Measurements from ENCODE around the gene SLC12A8.

Gene SLC12A8

GRCh38 chr3:125076464-125076863 lies 136.1 kb downstream of the SLC12A8 start:
- DNase-seq (ENCODE audit: insufficient read length, low spot score) (no peak), FAIRE-seq (no peak)
- TF ChIP-seq POU2F2 (IDR thresholded peaks at IDR 0.05; ENCODE audit: low read depth, low read length) (no peak), SPI1 (IDR thresholded peaks at IDR 0.05; ENCODE audit: low read depth, low read length) (no peak), TAF1 (IDR thresholded peaks at IDR 0.05; ENCODE audit: low read depth, low read length) (no peak), POLR2A (IDR thresholded peaks at IDR 0.05; ENCODE audit: low read depth, low read length) (no peak), POLR2AphosphoS5 (IDR thresholded peaks at IDR 0.05; ENCODE audit: low read depth, low read length) (no peak), PAX5 (IDR thresholded peaks at IDR 0.05; ENCODE audit: insufficient read depth, low read length, severe bottlenecking) (no peak)

- no peak for FAIRE-seq
- TF ChIP-seq POLR2AphosphoS5 (IDR thresholded peaks at IDR 0.05; ENCODE audit: low read depth, low read length) (no peak), SPI1 (IDR thresholded peaks at IDR 0.05; ENCODE audit: low read depth, low read length) (no peak), PAX5 (IDR thresholded peaks at IDR 0.05; ENCODE audit: insufficient read depth, low read length, severe bottlenecking) (no peak), POLR2A (IDR thresholded peaks at IDR 0.05; ENCODE audit: low read depth, low read length) (no peak)
- DNase-seq (ENCODE audit: insufficient read length, low spot score) = no peak
Measured at GRCh38 chr3:125075738-125076137, 136.8 kb downstream of the SLC12A8 start.

- TF ChIP-seq SPI1 (IDR thresholded peaks at IDR 0.05; ENCODE audit: low read depth, low read length) (no peak), POLR2A (IDR thresholded peaks at IDR 0.05; ENCODE audit: low read depth, low read length) (no peak), POLR2AphosphoS5 (IDR thresholded peaks at IDR 0.05; ENCODE audit: low read depth, low read length) (no peak), POU2F2 (IDR thresholded peaks at IDR 0.05; ENCODE audit: low read depth, low read length) (no peak), TAF1 (IDR thresholded peaks at IDR 0.05; ENCODE audit: low read depth, low read length) (no peak), PAX5 (IDR thresholded peaks at IDR 0.05; ENCODE audit: insufficient read depth, low read length, severe bottlenecking) (no peak)
- DNase-seq (ENCODE audit: insufficient read length, low spot score) (no peak), FAIRE-seq (no peak)
Measured at GRCh38 chr3:125073390-125073905, 139.1 kb downstream of the SLC12A8 start.

- no peak for DNase-seq (ENCODE audit: insufficient read length, low spot score)
- no peak for FAIRE-seq
- TF ChIP-seq POLR2AphosphoS5 (IDR thresholded peaks at IDR 0.05; ENCODE audit: low read depth, low read length) (no peak), POU2F2 (IDR thresholded peaks at IDR 0.05; ENCODE audit: low read depth, low read length) (no peak), SPI1 (IDR thresholded peaks at IDR 0.05; ENCODE audit: low read depth, low read length) (no peak), PAX5 (IDR thresholded peaks at IDR 0.05; ENCODE audit: insufficient read depth, low read length, severe bottlenecking) (no peak), TAF1 (IDR thresholded peaks at IDR 0.05; ENCODE audit: low read depth, low read length) (no peak), POLR2A (IDR thresholded peaks at IDR 0.05; ENCODE audit: low read depth, low read length) (no peak)
Measured at GRCh38 chr3:125072749-125073389, 139.7 kb downstream of the SLC12A8 start.

- no peak for TF ChIP-seq POLR2AphosphoS5 (IDR thresholded peaks at IDR 0.05; ENCODE audit: low read depth, low read length)
- TF ChIP-seq POU2F2 (IDR thresholded peaks at IDR 0.05; ENCODE audit: low read depth, low read length) = no peak
- FAIRE-seq (peak; percentile 28), DNase-seq (ENCODE audit: insufficient read length, low spot score) (no peak)
Measured at GRCh38 chr3:125072301-125072700, 140.2 kb downstream of the SLC12A8 start.

- TF ChIP-seq POLR2AphosphoS5 (IDR thresholded peaks at IDR 0.05; ENCODE audit: low read depth, low read length) = no peak
- FAIRE-seq = peak; percentile 70
- no peak for DNase-seq (ENCODE audit: insufficient read length, low spot score)
Measured at GRCh38 chr3:125069968-125070745, 142.4 kb downstream of the SLC12A8 start.

GRCh38 chr3:125069452-125069851 lies 143.1 kb downstream of the SLC12A8 start:
- DNase-seq (ENCODE audit: insufficient read length, low spot score) (no peak), FAIRE-seq (no peak)
- TF ChIP-seq SPI1 (IDR thresholded peaks at IDR 0.05; ENCODE audit: low read depth, low read length) (no peak), TAF1 (IDR thresholded peaks at IDR 0.05; ENCODE audit: low read depth, low read length) (no peak), POLR2AphosphoS5 (IDR thresholded peaks at IDR 0.05; ENCODE audit: low read depth, low read length) (no peak), POU2F2 (IDR thresholded peaks at IDR 0.05; ENCODE audit: low read depth, low read length) (no peak), POLR2A (IDR thresholded peaks at IDR 0.05; ENCODE audit: low read depth, low read length) (no peak), PAX5 (IDR thresholded peaks at IDR 0.05; ENCODE audit: insufficient read depth, low read length, severe bottlenecking) (no peak)

GRCh38 chr3:125068265-125068664 lies 144.3 kb downstream of the SLC12A8 start:
- DNase-seq (ENCODE audit: insufficient read length, low spot score) = no peak
- no peak for FAIRE-seq
- TF ChIP-seq PAX5 (IDR thresholded peaks at IDR 0.05; ENCODE audit: insufficient read depth, low read length, severe bottlenecking) (no peak), POLR2A (IDR thresholded peaks at IDR 0.05; ENCODE audit: low read depth, low read length) (no peak), POU2F2 (IDR thresholded peaks at IDR 0.05; ENCODE audit: low read depth, low read length) (no peak), SPI1 (IDR thresholded peaks at IDR 0.05; ENCODE audit: low read depth, low read length) (no peak), POLR2AphosphoS5 (IDR thresholded peaks at IDR 0.05; ENCODE audit: low read depth, low read length) (no peak), TAF1 (IDR thresholded peaks at IDR 0.05; ENCODE audit: low read depth, low read length) (no peak)

GRCh38 chr3:125067225-125067624 lies 145.3 kb downstream of the SLC12A8 start:
- no peak for TF ChIP-seq POU2F2 (IDR thresholded peaks at IDR 0.05; ENCODE audit: low read depth, low read length)
- TF ChIP-seq TAF1 (IDR thresholded peaks at IDR 0.05; ENCODE audit: low read depth, low read length) = no peak
- TF ChIP-seq POLR2A (IDR thresholded peaks at IDR 0.05; ENCODE audit: low read depth, low read length) = no peak
- TF ChIP-seq SPI1 (IDR thresholded peaks at IDR 0.05; ENCODE audit: low read depth, low read length) = no peak
- no peak for TF ChIP-seq PAX5 (IDR thresholded peaks at IDR 0.05; ENCODE audit: insufficient read depth, low read length, severe bottlenecking)
- no peak for TF ChIP-seq POLR2AphosphoS5 (IDR thresholded peaks at IDR 0.05; ENCODE audit: low read depth, low read length)
- no peak for FAIRE-seq
- DNase-seq (ENCODE audit: insufficient read length, low spot score) = no peak

Data from GM12891 (cell line).